Ascending aorta (tissue), 2 donors: Measurements from ENCODE around the gene TJP1. TPM values are rescaled to one million over a fixed set of nuclear protein-coding genes. Genes with fewer than 3 reads are reported as not detected.

Experiments
- DNase-seq, 2 donors: peaks; one replicate each; pipeline ENCODE4 v3.0.0-alpha.2; 2019; ENCODE audit warnings: low spot score in 2 of 2
- H3K27ac ChIP-seq, 2 donors: fragments of 200-600 bp; sonication (generic); one replicate each; pipeline ENCODE4 v1.5.1; 2016 to 2017; ENCODE audit warnings: mild to moderate bottlenecking in 1 of 2
- H3K27me3 ChIP-seq: fragments of 200-600 bp; sonication (generic); one replicate; pipeline ENCODE4 v1.5.1; 2017
- H3K36me3 ChIP-seq, 2 donors: fragments of 200-600 bp; sonication (generic); one replicate each; pipeline ENCODE4 v1.5.1; 2016
- H3K4me1 ChIP-seq, 2 donors: fragments of 200-600 bp; sonication (generic); one replicate each; pipeline ENCODE4 v1.5.1; 2016 to 2017; ENCODE audit warnings: mild to moderate bottlenecking in 1 of 2
- H3K4me3 ChIP-seq, 2 donors: fragments of 200-600 bp; sonication (generic); one replicate each; pipeline ENCODE4 v1.5.1; 2016 to 2017; ENCODE audit warnings: mild to moderate bottlenecking in 1 of 2
- H3K9me3 ChIP-seq, 2 donors: fragments of 200-600 bp; sonication (generic); one replicate each; pipeline ENCODE4 v1.5.1; 2016
- intact Hi-C: fragments of 100-400 bp; cut with DNase I; formaldehyde crosslinking; loops from one replicate; pipeline ENCODE4 v1.15.1; 2023
- total RNA-seq: library from RNA; depleted of rRNA; stranded (reverse); fragments of >200 nt; gene quantifications from one replicate; pipeline ENCODE4 v1.1.0, GENCODE V29; 2016
- TF ChIP-seq, protein P1 (sequence below), 3 experiments: fragments of 200-600 bp in 2 of 3; fragments of 450-650 bp in 1 of 3; sonication (generic) in 2 of 3; IDR thresholded peaks; one replicate each; pipeline ENCODE4 v1.5.1; 2016 to 2019; ENCODE audit warnings: antibody characterized with exemption in 3 of 3, mild to moderate bottlenecking in 1 of 3, moderate library complexity in 1 of 3

Gene TJP1
- total RNA-seq, 1 donor from 2014 or later, result 90.0 TPM

DNA sequence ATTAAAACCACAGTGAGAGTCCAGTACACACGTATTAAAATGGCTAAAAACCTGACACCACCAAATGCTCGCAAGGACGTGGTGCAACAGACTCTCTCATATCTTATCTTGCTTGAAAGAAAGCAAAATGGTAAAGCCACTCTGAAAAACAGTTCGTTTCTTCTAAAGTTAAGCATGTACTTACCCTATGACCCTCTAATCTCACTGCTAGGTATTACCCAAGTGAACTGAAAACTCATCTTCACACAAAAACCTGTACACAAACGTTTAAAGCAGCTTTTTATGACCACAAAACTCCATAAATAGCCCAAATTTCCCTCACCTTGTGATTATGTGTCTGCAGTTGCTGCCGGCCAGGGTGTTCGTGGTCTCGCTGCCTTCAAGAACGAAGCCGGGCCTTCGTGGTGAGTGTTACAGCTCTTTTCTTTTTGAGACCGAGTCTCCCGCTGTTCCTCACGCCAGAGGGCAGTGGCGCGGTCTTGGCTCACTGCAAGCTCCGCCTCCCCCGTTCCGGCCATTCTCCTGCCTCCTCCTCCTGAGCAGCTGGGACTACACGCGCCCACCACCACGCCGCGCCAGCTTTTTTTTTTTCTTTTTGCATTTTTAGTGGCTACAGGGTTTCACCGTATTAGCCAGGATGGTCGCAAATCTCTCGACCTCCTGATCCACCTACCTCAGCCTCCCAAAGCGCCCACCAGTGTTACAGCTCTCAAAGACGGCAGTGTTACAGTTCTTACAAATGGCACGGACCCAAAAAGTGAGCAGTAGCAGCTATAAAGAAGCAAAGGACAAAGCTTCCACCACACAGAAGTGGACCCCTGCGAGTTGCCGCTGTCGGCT lies 165.4 kb downstream of the TJP1 start:
- peak in 1 of 2 donors; percentile 43 for DNase-seq
- Histone ChIP-seq H3K36me3 (no peaks in the 10 kb centered on the region), H3K27ac (no peak overlapping the region), H3K4me1 (no peaks in the 10 kb centered on the region), H3K4me3 (no peak overlapping the region), H3K27me3 (no peaks in the 10 kb centered on the region), H3K9me3 (no peaks in the 10 kb centered on the region)
- intact Hi-C loops, result no loop called here
- TF ChIP-seq, protein P1, sequence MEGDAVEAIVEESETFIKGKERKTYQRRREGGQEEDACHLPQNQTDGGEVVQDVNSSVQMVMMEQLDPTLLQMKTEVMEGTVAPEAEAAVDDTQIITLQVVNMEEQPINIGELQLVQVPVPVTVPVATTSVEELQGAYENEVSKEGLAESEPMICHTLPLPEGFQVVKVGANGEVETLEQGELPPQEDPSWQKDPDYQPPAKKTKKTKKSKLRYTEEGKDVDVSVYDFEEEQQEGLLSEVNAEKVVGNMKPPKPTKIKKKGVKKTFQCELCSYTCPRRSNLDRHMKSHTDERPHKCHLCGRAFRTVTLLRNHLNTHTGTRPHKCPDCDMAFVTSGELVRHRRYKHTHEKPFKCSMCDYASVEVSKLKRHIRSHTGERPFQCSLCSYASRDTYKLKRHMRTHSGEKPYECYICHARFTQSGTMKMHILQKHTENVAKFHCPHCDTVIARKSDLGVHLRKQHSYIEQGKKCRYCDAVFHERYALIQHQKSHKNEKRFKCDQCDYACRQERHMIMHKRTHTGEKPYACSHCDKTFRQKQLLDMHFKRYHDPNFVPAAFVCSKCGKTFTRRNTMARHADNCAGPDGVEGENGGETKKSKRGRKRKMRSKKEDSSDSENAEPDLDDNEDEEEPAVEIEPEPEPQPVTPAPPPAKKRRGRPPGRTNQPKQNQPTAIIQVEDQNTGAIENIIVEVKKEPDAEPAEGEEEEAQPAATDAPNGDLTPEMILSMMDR (IDR thresholded peaks at IDR 0.05), result no peak

GRCh38 chr15:29652595-29652994 lies 169.7 kb downstream of the TJP1 start:
- TF ChIP-seq, protein P1 (IDR thresholded peaks at IDR 0.05), result no peak
- Histone ChIP-seq H3K27me3 (no peaks in the 10 kb centered on the region), H3K4me1 (no peaks in the 10 kb centered on the region), H3K4me3 (no peak overlapping the region), H3K9me3 (no peaks in the 10 kb centered on the region), H3K27ac (no peak overlapping the region), H3K36me3 (no peaks in the 10 kb centered on the region)
- intact Hi-C loops, result no loop called here
- peak in 1 of 2 donors; percentile 30 for DNase-seq

DNA sequence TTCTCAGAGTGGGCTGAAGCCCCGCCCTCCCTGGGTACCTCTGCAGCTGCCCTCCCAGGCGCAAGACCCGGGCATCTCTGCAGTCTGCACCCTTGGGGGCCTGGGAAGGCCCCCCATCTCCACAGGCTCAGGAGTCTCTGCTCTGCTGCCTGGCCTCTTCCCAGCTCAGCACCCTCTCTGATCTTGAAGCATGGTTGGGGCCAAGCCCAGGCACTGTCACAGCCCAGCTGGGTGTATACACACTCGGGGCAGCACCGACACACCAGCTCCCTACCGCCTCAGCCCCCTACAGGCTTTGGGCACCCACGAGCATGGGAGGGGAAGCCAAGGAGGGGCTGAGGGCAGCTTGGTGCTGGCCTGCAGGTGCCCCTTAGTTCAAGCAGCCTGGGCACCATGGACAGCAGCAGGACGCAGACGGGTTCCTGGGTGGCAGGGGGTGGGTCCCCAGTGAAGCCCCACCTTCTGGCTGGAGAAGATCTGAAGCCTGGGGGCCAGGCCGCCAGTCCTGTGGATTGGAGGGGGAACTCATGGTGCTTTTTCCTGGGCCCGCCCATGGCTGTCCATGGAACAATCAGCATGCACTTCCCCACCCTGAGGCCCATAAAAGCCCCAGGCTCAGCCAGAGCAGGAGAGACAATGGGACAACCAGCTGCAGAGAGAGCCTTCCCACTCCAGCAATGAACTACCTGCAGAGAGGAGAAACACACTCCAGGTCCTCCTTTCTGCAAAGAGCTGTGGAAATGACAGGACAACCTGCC lies 170.6 kb downstream of the TJP1 start:
- Histone ChIP-seq H3K27ac (no peak overlapping the region), H3K27me3 (no peaks in the 10 kb centered on the region), H3K36me3 (no peaks in the 10 kb centered on the region), H3K9me3 (no peaks in the 10 kb centered on the region), H3K4me1 (no peaks in the 10 kb centered on the region), H3K4me3 (no peak overlapping the region)
- TF ChIP-seq, protein P1 (IDR thresholded peaks at IDR 0.05), result no peak
- intact Hi-C loops, result no loop called here
- peak in 1 of 2 donors; percentile 55 for DNase-seq
